ENCODE data around the gene FBN1.

DNA sequence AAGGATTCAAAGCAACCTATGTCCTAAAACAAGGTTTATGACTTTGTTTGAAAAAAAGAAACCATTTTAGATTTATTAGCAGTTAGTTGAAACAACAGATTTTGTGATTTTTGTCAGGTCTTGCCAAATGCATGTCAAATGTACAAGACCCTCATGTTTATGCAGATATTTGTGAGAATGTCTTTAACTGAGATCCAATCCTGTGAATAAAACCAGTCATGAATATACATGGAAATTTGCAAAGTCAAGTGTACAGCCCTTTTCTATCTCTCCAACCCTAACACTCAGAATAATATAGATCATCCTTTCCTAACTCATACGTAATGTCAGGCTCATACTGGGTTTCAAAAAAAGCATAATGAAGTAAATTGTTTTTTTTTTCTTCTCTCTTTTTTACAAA, 237.9 kb downstream of the FBN1 start:
- TF ChIP-seq POLR2A (IDR thresholded peaks at IDR 0.05) (no peak), POLR2AphosphoS5 (IDR thresholded peaks at IDR 0.05) (no peak), CTCF (IDR thresholded peaks at IDR 0.05) (no peak)

All from sigmoid colon (tissue), 4 donors.